ENCODE measurements around the gene DISC1.

Gene DISC1

DNA sequence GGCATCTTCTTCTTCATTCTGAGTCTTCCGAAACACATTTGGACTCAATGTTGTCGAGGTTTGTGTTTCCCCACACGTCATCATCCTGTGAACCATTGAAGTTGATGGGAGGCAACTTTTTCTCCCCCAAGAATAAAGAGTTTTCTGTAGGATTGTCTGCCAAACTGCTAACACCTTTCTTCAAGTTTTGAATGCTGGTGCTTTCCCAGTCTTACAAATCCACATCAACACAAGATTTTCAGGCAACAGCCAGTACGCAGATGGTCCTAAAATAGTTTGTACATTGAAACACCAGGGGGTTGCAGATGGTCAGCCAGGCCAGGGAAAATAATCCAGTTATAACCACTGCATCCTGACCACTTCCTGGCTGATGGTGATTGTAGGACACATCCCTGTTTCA, 187.9 kb downstream of the DISC1 start:
- no peak for DNase-seq (ENCODE audit: low read depth)

DNA sequence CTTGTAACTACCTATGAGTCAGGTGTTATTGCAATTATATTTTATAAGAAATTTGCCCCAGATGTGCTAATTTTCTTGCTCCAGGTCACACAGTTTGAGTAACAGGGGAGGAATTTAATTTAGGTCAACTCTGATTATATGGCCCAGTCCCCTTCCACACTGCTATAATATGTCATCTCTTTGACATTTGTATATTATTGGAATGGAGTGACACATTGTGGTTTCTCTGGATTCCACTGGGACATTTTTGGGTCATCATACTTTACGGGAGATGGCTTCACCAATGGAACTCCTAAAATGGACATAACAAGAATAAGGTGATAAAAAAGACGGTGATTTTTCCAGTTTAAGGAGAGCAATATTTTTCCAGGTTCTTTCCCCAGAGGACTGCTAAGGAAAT, 191.2 kb downstream of the DISC1 start:
- DNase-seq (ENCODE audit: low read depth): peak; percentile 58

DNA sequence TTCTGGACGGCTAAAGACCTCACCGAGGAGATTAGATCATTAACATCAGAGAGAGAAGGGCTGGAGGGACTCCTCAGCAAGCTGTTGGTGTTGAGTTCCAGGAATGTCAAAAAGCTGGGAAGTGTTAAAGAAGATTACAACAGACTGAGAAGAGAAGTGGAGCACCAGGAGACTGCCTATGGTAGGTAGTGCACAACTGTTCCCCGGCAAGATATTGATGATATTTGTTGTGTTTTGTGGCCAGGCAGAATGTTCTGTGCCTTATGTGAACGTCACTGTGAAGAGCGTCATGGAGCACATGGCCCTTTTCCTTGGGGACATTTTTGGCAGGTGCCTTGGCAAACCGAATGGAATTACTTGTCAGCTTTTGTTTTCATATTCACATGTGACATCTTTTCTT, 191.7 kb downstream of the DISC1 start:
- DNase-seq (ENCODE audit: low read depth): no peak

DNA sequence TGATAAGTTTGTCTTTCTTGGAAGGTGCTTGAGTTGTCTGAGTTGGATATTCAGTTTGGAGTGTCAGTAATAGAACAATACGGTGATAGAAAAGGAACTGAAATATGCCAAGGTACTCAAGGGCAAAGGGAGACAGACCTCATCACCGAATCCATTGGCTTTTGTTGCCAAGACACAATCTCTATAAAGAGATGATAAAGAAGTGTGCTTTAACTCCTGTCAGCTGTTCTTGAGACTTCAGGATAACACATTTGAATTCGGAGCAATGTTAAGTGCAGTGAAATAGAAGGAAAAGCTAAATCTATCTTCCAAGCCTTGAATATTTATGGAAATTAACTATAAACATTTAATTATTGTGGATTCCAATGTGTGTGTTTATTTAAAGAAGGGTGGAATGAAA, 194.7 kb downstream of the DISC1 start:
- no peak for DNase-seq (ENCODE audit: low read depth)

DNA sequence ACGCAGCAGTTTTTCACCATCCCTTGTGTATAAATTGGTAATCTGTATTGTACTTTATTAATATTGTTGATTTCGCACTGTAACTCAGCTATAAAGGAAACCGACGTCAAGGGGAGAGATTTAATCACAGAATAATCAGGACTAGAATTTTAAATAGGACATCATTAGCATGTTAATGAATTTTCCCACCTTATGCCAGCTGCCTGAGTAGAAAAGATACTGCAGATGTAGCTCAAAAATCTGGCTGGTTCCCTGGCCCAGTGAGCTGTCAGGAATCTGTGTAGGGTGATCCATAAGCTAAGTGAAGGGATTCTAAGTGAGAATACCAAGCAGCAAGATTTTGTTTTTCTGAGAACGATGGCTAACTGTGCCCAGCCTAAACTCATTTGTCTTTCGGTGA, 195.5 kb downstream of the DISC1 start:
- DNase-seq (ENCODE audit: low read depth): no peak

DNA sequence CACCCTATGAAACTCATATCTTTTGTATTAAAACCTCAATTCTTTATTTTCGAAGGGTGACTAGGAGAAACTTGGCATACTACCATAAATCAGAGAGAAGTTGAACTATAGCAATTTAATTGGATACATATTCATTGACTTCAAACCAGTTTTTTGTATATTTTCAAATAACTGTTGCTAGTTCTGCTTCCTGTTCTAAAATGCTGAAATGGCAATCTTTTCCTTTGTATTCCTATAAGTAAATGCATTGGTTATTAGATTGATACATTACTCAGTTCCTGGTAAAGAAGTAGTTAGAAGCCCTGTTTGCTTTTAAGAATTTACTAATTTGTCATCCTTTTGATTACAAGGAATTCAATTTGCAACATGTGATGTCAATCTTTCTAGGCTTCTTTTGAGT, 200.0 kb downstream of the DISC1 start:
- DNase-seq (ENCODE audit: low read depth): no peak

DNA sequence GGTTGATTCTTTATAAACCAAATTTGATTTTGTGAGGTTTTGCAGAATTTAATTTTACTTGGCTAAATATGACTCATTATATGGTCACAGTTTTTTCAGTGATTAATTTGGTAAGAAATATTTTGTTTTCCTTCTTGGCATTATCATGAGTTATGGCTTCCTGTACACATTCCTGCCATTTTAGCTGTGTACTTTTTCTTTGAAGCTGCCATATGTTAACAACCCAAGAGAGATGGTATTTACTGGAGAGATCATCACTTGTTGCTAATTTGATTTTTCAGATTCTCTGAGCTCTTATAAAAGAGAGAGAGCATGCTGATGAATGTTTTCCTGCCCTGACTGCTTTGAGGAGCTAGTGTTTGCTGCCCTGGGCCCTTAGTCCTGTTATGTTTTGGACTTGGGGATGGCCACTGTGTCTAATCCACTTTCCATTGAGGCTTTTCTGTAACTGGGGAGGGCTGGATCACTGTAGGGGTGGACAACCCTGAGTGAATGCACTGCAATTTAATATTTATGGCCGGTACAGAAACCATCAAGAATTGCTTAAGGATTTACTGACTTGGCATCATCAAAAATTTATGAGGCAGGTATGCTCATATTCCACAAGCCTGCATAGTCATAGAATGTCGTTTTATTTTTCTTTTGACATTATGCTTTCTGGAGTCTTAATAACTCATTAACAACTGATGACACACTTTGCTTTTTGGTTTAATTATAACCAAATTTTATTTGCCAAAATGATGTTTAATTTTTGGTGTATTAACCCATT, 200.9 kb downstream of the DISC1 start:
- peak; percentile 93 for DNase-seq (ENCODE audit: low read depth)

DNA sequence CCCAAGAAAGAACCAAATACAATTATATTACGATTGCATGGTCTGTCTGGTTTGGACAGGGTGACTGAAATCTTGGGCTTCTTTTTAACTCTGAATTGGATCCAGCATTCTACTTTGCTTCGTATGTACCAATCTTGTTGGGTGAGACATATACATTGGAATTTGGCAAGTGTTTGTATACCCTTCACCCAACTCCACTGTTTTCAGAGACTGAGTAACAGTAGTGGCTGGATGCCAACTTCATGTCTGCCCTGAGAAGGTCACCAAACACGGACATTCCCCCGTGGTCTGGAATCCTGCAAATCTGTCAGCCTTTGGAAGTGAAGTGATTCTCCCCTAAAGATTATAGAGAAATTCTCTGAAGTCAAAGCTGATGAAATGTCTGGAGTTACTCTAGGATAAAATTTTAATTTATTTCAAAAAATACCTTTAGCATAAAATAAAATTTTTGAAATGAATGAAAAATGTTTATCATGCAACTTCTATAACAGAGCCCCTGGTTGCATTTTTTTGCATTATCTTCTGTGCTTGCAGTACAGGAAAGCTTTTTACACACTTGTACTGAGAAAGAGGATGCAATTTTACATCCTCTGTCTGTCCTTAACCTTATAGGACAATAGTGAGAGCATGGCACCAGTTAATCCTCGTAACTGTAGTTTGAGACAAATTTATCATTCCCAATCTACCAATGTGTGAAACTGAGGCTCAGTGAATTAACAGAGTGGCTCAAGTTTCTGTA, 201.8 kb downstream of the DISC1 start:
- peak; percentile 97 for DNase-seq (ENCODE audit: low read depth)

DNA sequence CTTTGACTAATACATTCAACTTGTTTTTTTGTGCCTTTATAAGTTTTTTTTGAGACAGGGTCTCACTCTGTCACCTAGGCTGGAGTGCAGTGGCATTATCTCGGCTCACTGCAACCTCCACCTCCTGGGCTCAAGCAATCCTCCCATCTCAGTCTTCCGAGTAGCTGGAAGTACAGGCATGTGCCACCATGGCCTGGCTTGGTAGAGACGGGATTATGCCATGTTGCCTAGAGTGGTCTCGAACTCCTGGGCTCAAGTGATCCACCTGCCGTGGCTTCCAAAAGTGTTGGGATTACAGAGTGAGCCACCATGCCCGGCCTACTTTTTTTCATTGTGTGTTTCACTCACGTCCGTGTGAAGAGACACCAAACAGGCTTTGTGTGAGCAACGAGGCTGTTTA, 202.7 kb downstream of the DISC1 start:
- no peak for DNase-seq (ENCODE audit: low read depth)

DNA sequence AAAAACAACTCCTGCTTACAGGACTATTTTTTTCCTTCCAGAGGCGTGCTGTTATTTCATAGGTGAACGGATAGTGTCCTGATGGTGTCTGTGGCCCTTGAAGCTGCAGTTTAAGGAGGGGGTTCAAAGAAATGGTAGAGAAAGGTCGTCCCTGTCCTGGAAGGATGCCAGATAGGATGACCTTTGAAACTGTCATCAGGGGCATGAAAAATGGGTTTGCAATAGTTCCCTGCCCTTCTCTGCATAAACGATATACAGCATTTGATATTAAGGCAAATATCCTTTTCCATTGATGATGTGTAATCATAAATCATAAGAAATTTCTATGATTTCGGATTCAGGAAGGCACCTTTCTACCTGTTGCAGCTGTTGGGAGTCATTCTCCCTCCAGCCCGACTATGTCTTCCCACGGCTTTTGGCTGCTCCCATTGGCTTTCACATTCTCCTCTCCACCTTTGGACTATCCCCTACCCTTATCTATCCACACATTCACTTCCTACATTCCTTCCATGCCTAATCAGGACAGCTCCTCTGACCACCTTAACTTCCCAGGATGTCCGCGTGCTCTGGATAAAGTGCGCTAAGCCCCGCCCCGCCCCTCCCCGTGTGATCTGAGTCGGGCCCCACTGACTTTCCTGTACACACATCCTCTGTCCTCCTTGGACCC, 209.8 kb downstream of the DISC1 start:
- no peak for DNase-seq (ENCODE audit: low read depth)

DNA sequence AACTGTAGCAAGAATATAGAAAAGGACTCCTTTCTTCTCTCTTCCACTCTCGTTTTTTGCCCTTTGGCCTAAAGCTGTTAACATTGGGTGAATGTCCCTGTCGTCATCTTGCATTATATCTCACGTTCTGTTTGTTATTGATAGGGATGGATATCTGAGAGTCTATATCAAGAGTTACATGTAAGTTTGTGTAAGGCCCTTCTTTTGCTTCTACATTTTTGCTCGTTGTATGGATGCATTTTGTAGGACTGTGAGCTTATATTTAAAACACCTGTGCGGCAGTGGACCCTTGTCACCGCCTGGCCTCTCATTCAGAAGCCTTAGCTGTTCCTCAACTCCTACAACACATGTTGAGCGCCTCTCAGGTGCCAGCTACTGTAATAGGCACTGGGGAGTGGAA, 211.9 kb downstream of the DISC1 start:
- no peak for DNase-seq (ENCODE audit: low read depth)

DNA sequence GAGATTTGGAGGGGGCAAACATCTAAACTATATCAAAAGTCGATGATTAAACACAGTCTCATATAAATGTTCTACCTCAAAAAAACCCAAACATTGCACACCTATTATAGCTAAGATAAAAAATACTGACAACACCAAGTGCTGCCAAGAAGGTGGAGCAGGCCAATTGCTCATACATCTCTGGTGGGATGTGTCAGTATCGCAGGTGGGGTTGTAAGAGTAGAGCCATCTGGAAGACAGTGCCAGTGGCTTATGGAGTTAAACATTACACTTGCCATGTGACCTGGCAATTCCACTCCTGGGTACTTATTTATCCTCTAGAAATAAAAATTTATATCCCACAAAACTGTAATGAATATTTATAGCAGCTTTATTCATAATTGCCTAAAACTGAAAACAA, 213.4 kb downstream of the DISC1 start:
- DNase-seq (ENCODE audit: low read depth): no peak

DNA sequence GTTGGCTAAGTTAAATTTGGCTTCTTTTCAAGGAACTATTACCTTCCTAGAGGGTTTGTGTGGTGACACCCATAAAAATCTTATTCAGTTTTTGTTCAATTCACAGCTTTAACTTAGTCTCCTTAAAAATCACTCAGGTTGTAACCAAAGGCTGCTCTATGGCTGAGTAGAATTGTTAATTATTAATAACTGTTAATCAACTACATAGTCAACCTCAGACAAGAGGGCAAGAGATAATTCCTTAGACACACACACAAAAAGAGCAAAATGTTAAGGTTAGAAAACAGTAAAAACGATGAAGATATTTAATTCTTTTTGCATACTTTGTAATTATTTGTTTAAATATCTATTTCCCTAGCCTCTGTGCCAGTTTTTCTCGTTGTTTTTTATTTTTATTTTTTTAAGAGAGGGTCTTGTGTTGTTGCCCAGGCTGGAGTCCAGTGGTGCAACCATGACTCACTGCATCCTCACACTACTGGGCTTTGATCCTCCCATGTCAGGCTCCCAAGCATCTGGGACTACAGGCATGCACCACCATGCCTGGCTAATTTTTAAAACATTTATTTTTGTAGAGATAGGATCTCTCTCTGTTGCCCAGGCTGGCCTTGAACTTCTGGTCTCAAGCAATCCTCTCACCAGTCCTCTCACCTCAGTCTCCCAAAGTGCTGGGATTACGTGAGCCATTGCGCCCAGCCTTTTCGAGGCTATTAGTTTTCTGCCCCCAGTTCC, 215.2 kb downstream of the DISC1 start:
- DNase-seq (ENCODE audit: low read depth): peak; percentile 39

DNA sequence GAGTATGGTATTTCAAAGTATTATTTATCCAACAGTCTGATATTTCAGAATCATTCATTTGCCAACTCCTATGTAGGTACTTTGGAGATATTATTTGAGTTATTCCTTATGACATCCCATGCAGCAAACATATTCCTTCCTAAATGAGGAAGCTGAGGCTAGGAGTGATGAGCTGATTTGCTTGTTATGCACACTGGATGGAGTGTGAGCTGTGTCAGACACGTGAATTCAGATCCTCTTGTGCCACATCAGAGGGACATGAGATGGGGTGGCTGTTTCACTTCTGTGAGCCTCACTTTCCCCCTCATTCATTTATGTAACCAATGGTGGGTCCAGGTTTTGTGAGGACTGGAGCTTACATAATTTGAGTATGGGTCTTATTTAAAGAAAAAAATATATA, 215.9 kb downstream of the DISC1 start:
- DNase-seq (ENCODE audit: low read depth): no peak

DNA sequence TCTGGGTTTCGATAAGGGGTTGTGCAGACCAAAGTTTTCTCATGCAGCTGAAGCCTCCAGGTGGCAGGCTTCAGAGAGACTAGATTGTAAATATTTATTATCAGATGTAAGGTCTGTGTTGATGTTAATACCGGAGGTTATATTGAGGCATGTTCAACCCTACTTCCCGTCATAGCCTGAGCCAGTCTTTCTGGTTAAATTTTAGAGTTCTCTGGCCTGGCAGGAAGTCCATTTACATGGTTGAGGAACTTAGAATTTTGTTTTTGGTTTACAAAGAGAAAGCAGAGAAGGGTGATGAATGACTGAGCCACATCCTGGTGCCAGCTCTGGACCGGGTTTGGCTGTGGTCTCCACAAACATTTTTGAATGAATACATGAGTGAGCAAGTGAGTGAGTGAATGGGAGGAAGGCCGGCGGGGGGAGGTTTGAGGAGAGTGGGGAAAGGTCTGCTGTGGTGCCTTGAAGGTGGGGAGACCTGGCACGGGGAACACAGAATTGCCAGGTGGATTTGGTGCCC, 218.5 kb downstream of the DISC1 start:
- DNase-seq (ENCODE audit: low read depth): no peak

DNA sequence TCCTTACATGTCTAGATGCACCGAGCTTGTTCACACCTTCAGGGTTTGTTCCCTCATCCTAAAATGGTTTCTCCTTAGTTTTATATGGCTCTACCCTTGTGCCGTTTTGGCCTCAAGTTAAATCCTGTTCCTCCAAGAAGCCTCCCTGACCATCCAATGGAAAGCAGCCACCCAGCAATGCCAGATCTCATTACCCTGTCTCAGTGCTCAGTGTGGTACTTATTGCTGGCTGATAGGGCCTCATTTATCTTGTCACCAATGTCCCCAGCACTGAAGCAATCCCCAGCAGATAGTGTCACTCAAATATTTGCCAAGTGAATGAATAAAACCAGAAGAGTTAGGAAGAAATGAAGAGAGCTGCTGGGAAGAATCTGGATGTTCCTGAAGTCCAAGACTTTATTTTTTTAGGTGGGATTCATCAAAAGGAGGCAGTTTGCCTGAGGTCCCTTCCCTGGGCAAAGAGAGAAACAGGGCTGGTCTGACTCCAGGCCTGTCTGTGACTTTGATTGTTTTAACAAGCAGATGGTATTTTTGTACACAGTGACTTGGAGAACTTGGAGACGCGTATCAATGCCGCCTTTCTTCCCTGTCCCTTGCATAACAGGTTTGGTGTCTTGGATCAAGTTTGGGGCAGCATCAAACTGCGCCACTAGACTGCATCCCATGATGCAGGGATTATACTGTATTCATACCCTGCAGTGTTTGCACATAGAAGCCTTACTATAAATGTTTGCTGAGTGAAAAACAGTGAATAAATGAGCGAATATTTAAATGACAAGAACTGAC, 221.2 kb downstream of the DISC1 start:
- DNase-seq (ENCODE audit: low read depth): no peak

DNA sequence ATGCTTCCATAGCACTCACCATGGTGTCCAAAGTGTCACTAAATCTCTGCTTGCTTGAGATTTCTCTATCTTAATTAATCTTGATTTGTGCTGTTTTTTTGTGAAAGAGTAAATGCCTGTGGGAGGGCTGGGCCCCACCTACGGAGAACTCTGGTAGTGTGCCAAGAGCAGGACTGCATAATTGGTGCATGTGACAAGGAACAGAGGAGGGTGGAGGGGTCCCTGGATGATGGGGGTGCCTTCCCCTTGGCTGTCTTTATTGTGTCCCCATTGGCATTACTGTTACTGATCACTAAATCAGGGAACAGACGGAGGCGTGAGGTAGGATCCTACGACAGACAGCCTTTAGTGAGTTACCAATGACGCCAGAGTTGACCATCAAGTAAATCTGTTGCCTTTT, 223.4 kb downstream of the DISC1 start:
- no peak for DNase-seq (ENCODE audit: low read depth)

DNA sequence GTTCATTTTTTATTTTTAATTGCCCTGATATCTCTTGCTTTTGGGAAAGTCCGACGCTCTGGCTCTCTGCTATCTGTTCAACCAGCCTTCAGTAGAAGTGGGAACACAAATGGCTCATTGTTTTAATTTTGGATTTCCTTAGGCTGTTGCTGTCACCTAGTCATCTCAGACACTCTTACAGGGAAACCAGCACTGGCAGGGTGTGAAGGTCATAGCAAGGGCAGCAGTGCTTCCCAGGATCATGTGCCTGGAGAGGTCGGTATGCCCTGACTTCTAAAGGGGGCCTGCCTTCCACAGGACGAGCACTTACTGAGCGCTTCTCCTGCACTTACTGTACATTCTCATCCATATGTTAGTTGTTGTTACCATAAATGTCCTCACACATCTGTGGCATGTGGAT, 224.2 kb downstream of the DISC1 start:
- no peak for DNase-seq (ENCODE audit: low read depth)

DNA sequence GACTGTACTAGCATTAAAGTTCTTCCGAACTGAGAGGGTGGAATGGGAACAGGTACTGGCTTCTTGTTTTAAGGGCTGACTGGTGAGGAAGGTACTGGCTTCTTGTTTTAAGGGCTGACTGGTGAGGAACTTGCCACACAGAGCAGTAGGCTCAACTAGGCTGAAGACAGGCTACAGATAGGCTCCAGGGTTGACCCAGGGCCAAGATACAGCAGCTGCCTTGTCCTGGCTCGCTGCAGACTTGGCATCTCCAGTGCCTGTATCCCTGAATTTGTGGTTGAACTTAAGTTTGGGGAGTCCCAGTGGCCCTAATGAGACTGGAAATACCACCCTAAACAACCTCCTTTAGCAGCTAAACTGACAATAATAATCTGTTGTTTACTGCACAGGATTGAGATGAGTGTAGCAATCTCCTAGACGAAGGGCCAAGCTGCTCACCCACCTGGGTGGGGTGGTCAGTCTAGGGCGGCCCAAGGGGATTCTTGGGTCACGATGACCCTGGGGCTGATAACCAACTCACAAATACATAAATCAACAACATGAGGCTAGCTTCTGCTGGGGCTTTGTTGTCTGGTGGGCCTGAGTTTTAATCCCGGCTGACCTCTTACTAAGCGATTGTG, 227.1 kb downstream of the DISC1 start:
- no peak for DNase-seq (ENCODE audit: low read depth)

DNA sequence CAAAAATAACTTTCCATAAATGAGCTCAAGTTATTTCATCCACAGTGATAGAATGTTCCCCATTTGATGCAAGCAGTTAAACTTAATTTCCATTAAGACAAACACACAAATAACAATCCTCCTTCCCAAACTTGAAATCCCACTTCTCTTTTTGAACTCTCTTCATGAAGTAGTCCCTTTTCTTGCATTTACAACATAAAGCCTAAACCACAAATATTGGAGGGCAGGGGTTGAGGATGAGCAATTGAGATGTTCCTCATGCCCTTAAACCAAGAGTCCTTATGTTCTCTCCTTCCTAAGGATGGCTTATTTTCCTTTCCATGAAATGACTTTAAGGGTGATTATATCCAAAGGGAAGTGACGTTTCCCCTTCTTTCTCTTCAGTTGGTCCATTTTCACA, 228.8 kb downstream of the DISC1 start:
- DNase-seq (ENCODE audit: low read depth): no peak

DNA sequence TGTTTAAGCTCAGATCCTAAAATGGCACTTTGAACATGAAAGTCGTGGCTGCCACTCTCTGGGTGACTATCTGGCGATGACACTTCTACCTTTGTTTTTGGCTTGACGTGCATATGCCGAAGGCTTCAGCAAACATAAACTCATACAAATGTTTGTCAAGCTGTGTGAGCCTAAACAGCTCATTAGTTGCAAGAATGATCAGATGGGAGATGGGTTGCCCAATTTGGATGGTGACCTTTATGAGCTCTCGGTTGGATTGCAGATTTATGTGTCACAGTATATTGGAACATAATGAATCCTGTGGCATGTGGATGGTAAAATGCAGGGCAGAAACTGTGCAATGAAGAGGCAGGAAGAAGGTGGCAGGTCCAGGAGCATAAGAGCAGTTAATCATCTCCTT, 229.3 kb downstream of the DISC1 start:
- DNase-seq (ENCODE audit: low read depth): no peak
